ENCODE data around the gene ELL2.

- no peak for TF ChIP-seq POLR2A (IDR thresholded peaks at IDR 0.05; ENCODE audit: low read length)
- no peak for TF ChIP-seq GATA1 (IDR thresholded peaks at IDR 0.05; ENCODE audit: low read depth, low read length)
Observed at GRCh38 chr5:95942414-95942813, 19.2 kb downstream of the ELL2 start.

Data from erythroblast (primary cell).